Kidney capillary endothelial cell (primary cell): ENCODE results near the gene CACNA2D2.

Experiments used
- DNase-seq: peaks from one replicate; pipeline ENCODE4 v3.0.0-alpha.2; 2018; ENCODE audit warnings: low spot score

CACNA2D2 gene

GRCh38 chr3:50427217-50427616 lies 76.2 kb downstream of the CACNA2D2 start:
- DNase-seq, result no peak

- no peak for DNase-seq
These were observed 77.5 kb downstream of the CACNA2D2 start for GRCh38 chr3:50425911-50426310.

- DNase-seq, result no peak
These were observed 79.9 kb downstream of the CACNA2D2 start for GRCh38 chr3:50423543-50423942.

GRCh38 chr3:50422153-50422552 lies 81.3 kb downstream of the CACNA2D2 start:
- DNase-seq, result no peak

- DNase-seq, result no peak
These were observed 83.7 kb downstream of the CACNA2D2 start for GRCh38 chr3:50419595-50420370.

- no peak for DNase-seq
These were observed 84.6 kb downstream of the CACNA2D2 start for GRCh38 chr3:50418850-50419249.

GRCh38 chr3:50417637-50418033 lies 85.8 kb downstream of the CACNA2D2 start:
- no peak for DNase-seq

- DNase-seq, result no peak
These were observed 86.4 kb downstream of the CACNA2D2 start for GRCh38 chr3:50416736-50417636.

- no peak for DNase-seq
These were observed 87.6 kb downstream of the CACNA2D2 start for GRCh38 chr3:50415816-50416215.

- DNase-seq, result no peak
These were observed 88.4 kb downstream of the CACNA2D2 start for GRCh38 chr3:50415061-50415460.

GRCh38 chr3:50414616-50415015 lies 88.8 kb downstream of the CACNA2D2 start:
- DNase-seq, result no peak

GRCh38 chr3:50412231-50412754 lies 91.1 kb downstream of the CACNA2D2 start:
- no peak for DNase-seq

GRCh38 chr3:50411229-50411628 lies 92.2 kb downstream of the CACNA2D2 start:
- DNase-seq, result no peak

- no peak for DNase-seq
These were observed 92.8 kb downstream of the CACNA2D2 start for GRCh38 chr3:50410608-50411139.

GRCh38 chr3:50410185-50410584 lies 93.2 kb downstream of the CACNA2D2 start:
- no peak for DNase-seq

- no peak for DNase-seq
These were observed 94.9 kb downstream of the CACNA2D2 start for GRCh38 chr3:50408443-50408944.

- no peak for DNase-seq
These were observed 96.9 kb downstream of the CACNA2D2 start for GRCh38 chr3:50406487-50406886.

GRCh38 chr3:50405249-50405648 lies 98.2 kb downstream of the CACNA2D2 start:
- DNase-seq, result no peak

GRCh38 chr3:50401978-50402595 lies 101.3 kb downstream of the CACNA2D2 start:
- DNase-seq, result no peak

- DNase-seq, result no peak
These were observed 106.9 kb downstream of the CACNA2D2 start for GRCh38 chr3:50396502-50396901.

- DNase-seq, result peak; percentile 16
These were observed 108.2 kb downstream of the CACNA2D2 start for GRCh38 chr3:50395070-50395860.
